Stomach (tissue), 4 donors: ENCODE data around the gene GRAMD2A.

Experiments
- CTCF ChIP-seq, 7 experiments: fragments of 450-650 bp in 4 of 7; fragments of 200-600 bp in 3 of 7; sonication (generic) in 3 of 7; IDR thresholded peaks; one replicate each; pipeline ENCODE4 v1.5.1; 2016 to 2019; ENCODE audit warnings: antibody characterized with exemption in 7 of 7, control low read depth in 2 of 7, mild to moderate bottlenecking in 1 of 7
- EP300 ChIP-seq: sonication (generic); formaldehyde crosslinking; IDR thresholded peaks from one replicate; pipeline ENCODE4 v1.6.1; 2017; ENCODE audit warnings: antibody characterized with exemption
- POLR2A ChIP-seq, 4 donors: fragments of 450-650 bp; IDR thresholded peaks; one replicate each; pipeline ENCODE4 v1.6.1; 2016; ENCODE audit warnings: antibody characterized with exemption in 4 of 4, control low read depth in 2 of 4, mild to moderate bottlenecking in 1 of 4, moderate library complexity in 1 of 4
- POLR2AphosphoS5 ChIP-seq, 3 donors: sonication (generic); formaldehyde crosslinking; IDR thresholded peaks; one replicate each; pipeline ENCODE4 v1.6.1; 2016; ENCODE audit warnings: antibody characterized with exemption in 3 of 3

- TF ChIP-seq CTCF (IDR thresholded peaks at IDR 0.05): no peak
- TF ChIP-seq POLR2A (IDR thresholded peaks at IDR 0.05): no peak
- TF ChIP-seq EP300: no peak
- no peak for TF ChIP-seq POLR2AphosphoS5 (IDR thresholded peaks at IDR 0.05)
Observed at GRCh38 chr15:72206677-72207000, 9.1 kb upstream of the GRAMD2A start.
